Measurements from ENCODE around the gene OVCH1.

The OVCH1 gene

DNA sequence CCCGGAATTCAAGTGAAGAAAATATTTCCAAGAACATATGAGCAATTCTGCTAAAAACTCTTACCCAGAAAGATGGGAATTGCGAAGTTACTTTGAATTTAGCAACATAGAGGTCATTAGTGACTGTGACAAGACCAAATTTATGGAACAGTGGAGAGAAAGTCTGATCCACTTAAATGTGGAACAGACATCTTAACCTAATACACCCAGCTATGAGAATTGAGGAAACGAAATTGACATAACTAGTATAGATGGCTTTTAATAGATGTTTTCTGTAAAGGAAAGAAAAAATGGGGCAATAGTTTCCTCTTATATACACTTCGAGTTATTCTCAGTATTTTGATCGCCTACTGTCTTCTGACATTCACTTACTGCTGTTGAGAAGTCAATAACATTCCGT lies 4.6 kb downstream of the OVCH1 start:
- CTCF ChIA-PET, result no interaction called here
- TF ChIP-seq, protein P1, sequence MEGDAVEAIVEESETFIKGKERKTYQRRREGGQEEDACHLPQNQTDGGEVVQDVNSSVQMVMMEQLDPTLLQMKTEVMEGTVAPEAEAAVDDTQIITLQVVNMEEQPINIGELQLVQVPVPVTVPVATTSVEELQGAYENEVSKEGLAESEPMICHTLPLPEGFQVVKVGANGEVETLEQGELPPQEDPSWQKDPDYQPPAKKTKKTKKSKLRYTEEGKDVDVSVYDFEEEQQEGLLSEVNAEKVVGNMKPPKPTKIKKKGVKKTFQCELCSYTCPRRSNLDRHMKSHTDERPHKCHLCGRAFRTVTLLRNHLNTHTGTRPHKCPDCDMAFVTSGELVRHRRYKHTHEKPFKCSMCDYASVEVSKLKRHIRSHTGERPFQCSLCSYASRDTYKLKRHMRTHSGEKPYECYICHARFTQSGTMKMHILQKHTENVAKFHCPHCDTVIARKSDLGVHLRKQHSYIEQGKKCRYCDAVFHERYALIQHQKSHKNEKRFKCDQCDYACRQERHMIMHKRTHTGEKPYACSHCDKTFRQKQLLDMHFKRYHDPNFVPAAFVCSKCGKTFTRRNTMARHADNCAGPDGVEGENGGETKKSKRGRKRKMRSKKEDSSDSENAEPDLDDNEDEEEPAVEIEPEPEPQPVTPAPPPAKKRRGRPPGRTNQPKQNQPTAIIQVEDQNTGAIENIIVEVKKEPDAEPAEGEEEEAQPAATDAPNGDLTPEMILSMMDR (IDR thresholded peaks at IDR 0.05; ENCODE audit: insufficient read depth, low read length, missing control alignments), result no peak
- H3K4me3 ChIP-seq (ENCODE audit: low read depth, low read length), result no peak overlapping the region
- no peak for DNase-seq (ENCODE audit: low read depth, low spot score)
- POLR2A ChIA-PET, result no interaction called here

DNA sequence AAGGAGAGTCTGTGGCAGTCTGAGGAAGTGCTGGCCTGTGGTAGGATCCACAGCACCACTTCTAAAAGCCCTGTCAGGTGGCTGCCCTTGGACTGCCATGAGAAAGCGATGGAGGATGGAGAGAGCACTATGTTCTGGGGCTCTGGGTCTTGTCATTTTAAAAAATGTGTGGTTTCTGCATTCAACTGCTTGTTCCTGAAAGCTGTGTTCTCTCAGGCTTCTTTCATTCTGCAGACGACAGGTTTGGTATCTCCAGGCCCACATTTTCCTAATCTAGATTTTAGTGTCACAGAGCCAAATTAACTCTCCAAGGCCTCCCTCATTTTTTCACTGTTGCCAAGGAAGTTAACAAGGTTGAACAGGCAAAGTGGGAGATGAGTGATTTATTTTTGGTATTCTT lies 10.5 kb downstream of the OVCH1 start:
- CTCF ChIA-PET, result interaction anchor here (0.8 kb wide), 1 partner anchor 54 kb away, joined by 3 read pairs; no protein-coding TSS in a partner anchor
- no peak for DNase-seq (ENCODE audit: low read depth, low spot score)
- TF ChIP-seq, protein P1 (IDR thresholded peaks at IDR 0.05; ENCODE audit: insufficient read depth, low read length, missing control alignments), result no peak
- POLR2A ChIA-PET, result no interaction called here
- H3K4me3 ChIP-seq (ENCODE audit: low read depth, low read length), result no peak overlapping the region

DNA sequence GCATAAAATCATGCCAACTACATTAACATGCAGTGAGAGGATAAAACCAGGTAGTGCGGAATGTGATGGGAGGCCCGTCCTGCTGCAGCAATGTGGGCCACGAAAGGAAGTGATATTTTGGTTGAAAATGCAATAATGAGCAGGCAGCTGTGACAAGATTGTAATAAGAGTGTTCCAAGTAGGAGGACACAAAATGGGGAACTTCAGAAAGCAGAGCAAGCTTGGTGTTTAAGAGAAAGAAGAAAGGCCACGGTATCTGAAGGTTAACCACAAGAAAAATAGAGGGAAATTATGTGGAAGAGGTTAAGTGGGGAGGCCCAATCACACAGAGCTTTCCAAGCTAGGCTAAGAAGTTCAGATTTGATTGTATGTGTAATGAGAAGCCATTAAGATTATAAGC lies 34.3 kb downstream of the OVCH1 start:
- POLR2A ChIA-PET, result no interaction called here
- DNase-seq (ENCODE audit: low read depth, low spot score), result no peak
- CTCF ChIA-PET, result interaction anchor here (0.7 to 1.0 kb wide), 2 partner anchors 12 to 34 kb away, joined by 3 read pairs; no protein-coding TSS in a partner anchor
- H3K4me3 ChIP-seq (ENCODE audit: low read depth, low read length), result no peak overlapping the region
- TF ChIP-seq, protein P1 (IDR thresholded peaks at IDR 0.05; ENCODE audit: insufficient read depth, low read length, missing control alignments), result no peak

DNA sequence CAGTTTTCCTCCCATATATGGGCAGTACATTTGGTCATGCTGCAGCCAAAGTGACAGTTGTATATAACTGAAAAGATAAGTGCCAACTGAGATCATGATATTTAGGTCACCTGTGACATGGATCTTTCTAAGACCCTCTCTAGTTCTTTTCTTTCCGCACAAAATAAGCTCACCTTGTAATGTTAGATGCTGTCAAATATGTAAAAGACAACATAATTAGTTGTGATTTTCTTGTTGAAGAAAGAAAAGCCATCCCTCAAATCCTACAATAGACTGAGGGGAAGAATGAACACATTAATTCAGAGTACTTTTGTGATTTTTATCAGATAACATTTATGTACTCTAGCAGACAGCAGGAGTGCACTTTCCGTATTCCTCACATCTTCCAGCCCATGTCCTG lies 37.4 kb downstream of the OVCH1 start:
- no peak for DNase-seq (ENCODE audit: low read depth, low spot score)
- ChIA-PET POLR2A (no interaction called here), CTCF (no interaction called here)
- TF ChIP-seq, protein P1 (IDR thresholded peaks at IDR 0.05; ENCODE audit: insufficient read depth, low read length, missing control alignments), result no peak
- no peak overlapping the region for H3K4me3 ChIP-seq (ENCODE audit: low read depth, low read length)

DNA sequence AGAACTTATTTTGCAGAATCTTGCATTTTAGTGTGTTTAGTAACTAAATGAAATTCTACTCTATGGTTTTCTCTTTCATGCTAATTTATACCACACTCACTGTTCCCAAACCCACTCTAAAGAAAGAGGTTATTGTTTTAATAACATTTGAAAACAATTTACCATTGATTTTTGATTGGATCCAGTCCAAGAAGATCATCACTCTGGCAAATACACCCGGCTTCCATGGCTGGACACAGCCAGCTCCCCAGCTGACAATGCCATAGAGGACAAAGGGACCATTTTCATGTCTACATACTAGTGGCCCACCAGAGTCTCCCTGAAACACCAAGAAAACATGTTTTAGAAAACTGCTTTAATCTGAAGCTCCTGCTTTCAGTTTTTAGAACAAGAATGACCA lies 42.4 kb downstream of the OVCH1 start:
- TF ChIP-seq, protein P1 (IDR thresholded peaks at IDR 0.05; ENCODE audit: insufficient read depth, low read length, missing control alignments), result no peak
- no peak overlapping the region for H3K4me3 ChIP-seq (ENCODE audit: low read depth, low read length)
- ChIA-PET POLR2A (no interaction called here), CTCF (no interaction called here)
- no peak for DNase-seq (ENCODE audit: low read depth, low spot score)

DNA sequence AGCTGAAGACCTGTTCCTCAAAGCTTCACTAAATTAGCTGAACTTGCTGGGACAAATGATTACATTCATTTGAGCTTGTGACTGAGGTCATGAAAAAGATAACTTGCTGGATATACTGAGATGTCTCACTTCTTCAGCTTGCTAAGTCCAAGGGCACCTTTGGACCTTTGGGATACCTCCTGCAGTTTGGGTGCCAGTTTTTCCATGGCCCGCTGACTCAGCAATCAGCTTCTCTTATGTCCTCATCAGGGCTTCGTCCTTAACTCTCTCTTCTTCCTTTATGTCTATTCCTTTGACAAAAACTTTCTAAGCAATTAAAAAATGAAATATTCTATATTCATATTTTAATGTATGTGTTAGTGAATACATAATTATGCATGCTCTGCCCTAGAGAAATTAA lies 45.6 kb downstream of the OVCH1 start:
- DNase-seq (ENCODE audit: low read depth, low spot score), result no peak
- TF ChIP-seq, protein P1 (IDR thresholded peaks at IDR 0.05; ENCODE audit: insufficient read depth, low read length, missing control alignments), result no peak
- H3K4me3 ChIP-seq (ENCODE audit: low read depth, low read length), result no peak overlapping the region
- ChIA-PET POLR2A (no interaction called here), CTCF (interaction anchor here (0.8 kb wide), 1 partner anchor 11 kb away, joined by 3 read pairs; no protein-coding TSS in a partner anchor)
